DND-41 (cell line): ENCODE results near the gene RORB.

ENCODE experiments used
- ATAC-seq: fragments of 200-7000 bp; cut with Tn5 transposase; 3 replicates; pipeline ENCODE4 v1.9.1; 2021; ENCODE audit warnings: low read depth; ENCODE audit not compliant: insufficient read depth
- DNase-seq: peaks from one replicate; pipeline ENCODE4 v3.0.0-alpha.2; 2020
- H2AFZ ChIP-seq: 2 replicates; pipeline ENCODE4 v1.6.0; 2012; ENCODE audit warnings: low read depth, low read length
- H3K27ac ChIP-seq: 2 replicates; pipeline ENCODE4 v1.5.1; 2012; ENCODE audit warnings: low read length, inconsistent platforms
- H3K27me3 ChIP-seq: fragments of 200-600 bp; sonication (generic); 2 replicates; pipeline ENCODE4 v1.6.0; 2012; ENCODE audit warnings: low read length, mild to moderate bottlenecking, inconsistent platforms; ENCODE audit not compliant: insufficient read depth, poor library complexity
- H3K36me3 ChIP-seq: 2 replicates; pipeline ENCODE4 v1.5.1; 2012; ENCODE audit warnings: low read length, inconsistent platforms; ENCODE audit not compliant: insufficient read depth
- H3K4me1 ChIP-seq: 2 replicates; pipeline ENCODE4 v1.5.1; 2012; ENCODE audit warnings: mild to moderate bottlenecking, low read length; ENCODE audit not compliant: insufficient read depth
- H3K4me2 ChIP-seq: 2 replicates; pipeline ENCODE4 v1.6.0; 2012; ENCODE audit warnings: mild to moderate bottlenecking, moderate library complexity, low read length, inconsistent platforms; ENCODE audit not compliant: insufficient read depth
- H3K4me3 ChIP-seq, 2 experiments: fragments of 200-600 bp in 1 of 2; shearing (Covaris generic) in 1 of 2; 2 replicates each; pipeline ENCODE4 v1.5.1; 2012 to 2016; ENCODE audit warnings: inconsistent platforms in 2 of 2, low read length in 2 of 2, mild to moderate bottlenecking in 2 of 2, low read depth in 1 of 2, moderate library complexity in 1 of 2
- H3K79me2 ChIP-seq: 2 replicates; pipeline ENCODE4 v1.6.0; 2012; ENCODE audit warnings: low read length, inconsistent platforms; ENCODE audit not compliant: insufficient read depth
- H3K9ac ChIP-seq: 2 replicates; pipeline ENCODE4 v1.6.0; 2012; ENCODE audit warnings: low read depth, mild to moderate bottlenecking, inconsistent platforms, low read length, moderate library complexity
- H3K9me3 ChIP-seq: 2 replicates; pipeline ENCODE4 v1.5.1; 2012; ENCODE audit warnings: low read length, moderate library complexity, mild to moderate bottlenecking, inconsistent platforms; ENCODE audit not compliant: insufficient read depth, severe bottlenecking
- H4K20me1 ChIP-seq: 2 replicates; pipeline ENCODE4 v1.6.0; 2012; ENCODE audit warnings: low read length; ENCODE audit not compliant: insufficient read depth
- CTCF ChIP-seq: IDR thresholded peaks from 2 replicates; pipeline ENCODE4 v1.5.1; 2012; ENCODE audit warnings: borderline replicate concordance, low read length, moderate library complexity, mild to moderate bottlenecking; ENCODE audit not compliant: poor library complexity, severe bottlenecking; ENCODE audit errors: extremely low read depth
- EZH2 ChIP-seq: IDR thresholded peaks from 3 replicates; pipeline ENCODE4 v1.6.1; 2012; ENCODE audit warnings: borderline replicate concordance, low read depth, mild to moderate bottlenecking, moderate library complexity, low read length, inconsistent platforms; ENCODE audit not compliant: severe bottlenecking

Gene RORB

GRCh38 chr9:74724317-74724716 is 227.2 kb downstream of the RORB start:
- no peaks in the 10 kb centered on the region for H3K36me3 ChIP-seq
- no peak overlapping the region for H3K9ac ChIP-seq
- no peaks in the 10 kb centered on the region for H3K4me1 ChIP-seq
- no peak overlapping the region for H2AFZ ChIP-seq
- no peak overlapping the region for H3K4me3 ChIP-seq
- H3K79me2 ChIP-seq: no peaks in the 10 kb centered on the region
- no peaks in the 10 kb centered on the region for H3K9me3 ChIP-seq
- H4K20me1 ChIP-seq: no peaks in the 10 kb centered on the region
- DNase-seq: no peak
- ATAC-seq: no peak
- H3K4me2 ChIP-seq: no peak overlapping the region
- TF ChIP-seq EZH2 (no peak), CTCF (no peak)
- no peak overlapping the region for H3K27ac ChIP-seq
- no peaks in the 10 kb centered on the region for H3K27me3 ChIP-seq

- H3K27ac ChIP-seq: no peak overlapping the region
- H3K9ac ChIP-seq: no peak overlapping the region
- no peaks in the 10 kb centered on the region for H3K27me3 ChIP-seq
- H3K79me2 ChIP-seq: no peaks in the 10 kb centered on the region
- ATAC-seq: no peak
- H3K4me2 ChIP-seq: no peak overlapping the region
- DNase-seq: no peak
- H3K4me1 ChIP-seq: no peaks in the 10 kb centered on the region
- no peaks in the 10 kb centered on the region for H3K36me3 ChIP-seq
- H3K4me3 ChIP-seq: no peak overlapping the region
- TF ChIP-seq CTCF (no peak), EZH2 (no peak)
- no peak overlapping the region for H2AFZ ChIP-seq
- H4K20me1 ChIP-seq: no peaks in the 10 kb centered on the region
- no peaks in the 10 kb centered on the region for H3K9me3 ChIP-seq
These were observed 229.4 kb downstream of the RORB start for GRCh38 chr9:74726581-74726980.

GRCh38 chr9:74728176-74728575 is 231.0 kb downstream of the RORB start:
- no peak overlapping the region for H3K4me3 ChIP-seq
- H3K9me3 ChIP-seq: no peaks in the 10 kb centered on the region
- ATAC-seq: no peak

More at GRCh38 chr9:74728176-74728575, 231.0 kb downstream of the RORB start:
- Histone ChIP-seq H3K36me3 (no peaks in the 10 kb centered on the region), H3K9ac (no peak overlapping the region), H3K4me2 (no peak overlapping the region), H4K20me1 (no peaks in the 10 kb centered on the region), H3K79me2 (no peaks in the 10 kb centered on the region), H3K27ac (no peak overlapping the region), H3K27me3 (no peaks in the 10 kb centered on the region), H3K4me1 (no peaks in the 10 kb centered on the region), H2AFZ (no peak overlapping the region)
- no peak for TF ChIP-seq EZH2
- no peak for TF ChIP-seq CTCF
- DNase-seq: no peak
